Mesendoderm (in vitro differentiated cells): Measurements from ENCODE around the gene FMN1.
A peak's percentile ranks its signal among the peaks of the same experiment; 100 is the strongest.

Source experiments
- DNase-seq: peaks from one replicate; pipeline ENCODE4 v3.0.0; 2013
- H2AK5ac ChIP-seq: 2 replicates; pipeline ENCODE4 v1.6.1; 2013; ENCODE audit warnings: low read length, inconsistent platforms
- H2BK120ac ChIP-seq: 2 replicates; pipeline ENCODE4 v1.6.1; 2013; ENCODE audit warnings: low read depth, mild to moderate bottlenecking, low read length, moderate library complexity, mixed read lengths
- H2BK15ac ChIP-seq: replicated peaks from 2 replicates; pipeline ENCODE4 v1.6.1; 2013; ENCODE audit warnings: low read depth, mild to moderate bottlenecking, moderate library complexity
- H2BK5ac ChIP-seq: 2 replicates; pipeline ENCODE4 v1.6.1; 2013; ENCODE audit warnings: low read length, inconsistent platforms
- H3K18ac ChIP-seq: 2 replicates; pipeline ENCODE4 v1.6.1; 2013; ENCODE audit warnings: mild to moderate bottlenecking, low read length, mixed read lengths
- H3K23ac ChIP-seq: one replicate; pipeline ENCODE4 v1.6.1; 2013; ENCODE audit warnings: low read length
- H3K27ac ChIP-seq: 2 replicates; pipeline ENCODE4 v1.5.1; 2013; ENCODE audit warnings: low read depth, mild to moderate bottlenecking, inconsistent platforms, low read length, moderate library complexity
- H3K27me3 ChIP-seq: 2 replicates; pipeline ENCODE4 v1.6.1; 2013; ENCODE audit warnings: low read length, control low read depth, mild to moderate bottlenecking, inconsistent platforms; ENCODE audit not compliant: insufficient read depth, poor library complexity
- H3K36me3 ChIP-seq: 2 replicates; pipeline ENCODE4 v1.6.1; 2013; ENCODE audit warnings: low read length, inconsistent platforms; ENCODE audit not compliant: control insufficient read depth, insufficient read depth
- H3K4ac ChIP-seq: one replicate; pipeline ENCODE4 v1.6.1; 2013; ENCODE audit warnings: low read depth, mild to moderate bottlenecking, low read length, moderate library complexity
- H3K4me1 ChIP-seq: 2 replicates; pipeline ENCODE4 v1.6.1; 2013; ENCODE audit warnings: low read depth, low read length, inconsistent platforms; ENCODE audit not compliant: control insufficient read depth
- H3K4me2 ChIP-seq: 2 replicates; pipeline ENCODE4 v1.6.1; 2013; ENCODE audit warnings: low read length
- H3K4me3 ChIP-seq: 2 replicates; pipeline ENCODE4 v1.5.1; 2013; ENCODE audit warnings: mild to moderate bottlenecking, low read length
- H3K56ac ChIP-seq: one replicate; pipeline ENCODE4 v1.6.1; 2013; ENCODE audit warnings: low read length
- H3K79me1 ChIP-seq: 2 replicates; pipeline ENCODE4 v1.6.1; 2013; ENCODE audit warnings: low read length, inconsistent platforms
- H3K79me2 ChIP-seq: 2 replicates; pipeline ENCODE4 v1.6.1; 2013; ENCODE audit warnings: mild to moderate bottlenecking, low read length; ENCODE audit not compliant: control insufficient read depth, insufficient read depth
- H3K9ac ChIP-seq: 2 replicates; pipeline ENCODE4 v1.6.1; 2013; ENCODE audit warnings: low read length, inconsistent platforms
- H4K5ac ChIP-seq: one replicate; pipeline ENCODE4 v1.6.1; 2013; ENCODE audit warnings: low read length
- H4K8ac ChIP-seq: one replicate; pipeline ENCODE4 v1.6.1; 2013; ENCODE audit warnings: low read depth, mild to moderate bottlenecking, control low read depth, low read length, moderate library complexity
- WGBS: extraction: QIAGEN DNeasy Blood & Tissue Kit; methylation state at CpG from one replicate; pipeline ENCODE4 v1.1.7; 2013; ENCODE audit warnings: low lambda C conversion rate, missing lambda C conversion rate; ENCODE audit not compliant: insufficient coverage; ENCODE audit errors: extremely low coverage; 5-methylcytosine and 5-hydroxymethylcytosine counted together

FMN1 gene

DNA sequence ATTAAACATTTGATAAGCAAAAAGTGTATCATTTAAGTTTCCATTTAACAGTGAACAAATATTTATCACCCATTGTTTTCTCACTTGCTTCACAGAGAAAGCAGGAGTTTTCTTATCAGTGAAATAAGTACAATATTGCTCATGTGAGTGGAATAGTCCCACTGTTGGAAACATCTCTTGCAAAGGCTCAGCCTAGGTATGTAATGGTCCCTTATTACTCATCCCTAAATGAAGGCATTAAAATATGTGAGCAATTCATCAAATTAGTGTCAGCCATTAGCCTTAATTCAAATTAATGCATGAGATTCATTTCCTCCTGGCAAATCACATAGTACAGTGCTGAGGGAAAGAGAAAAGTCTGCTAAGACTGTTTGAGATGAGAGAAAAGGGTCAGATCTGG is 9.6 kb upstream of the FMN1 start:
- Histone ChIP-seq H2AK5ac (no peak overlapping the region), H3K9ac (no peak overlapping the region), H3K79me2 (no peaks in the 10 kb centered on the region), H4K8ac (no peak overlapping the region), H3K56ac (no peak overlapping the region), H2BK120ac (no peak overlapping the region), H3K4me2 (no peak overlapping the region), H3K18ac (no peak overlapping the region), H3K4ac (no peak overlapping the region), H3K27me3 (no peaks in the 10 kb centered on the region), H4K5ac (no peak overlapping the region), H2BK5ac (no peak overlapping the region), H3K4me3 (no peak overlapping the region), H3K36me3 (no peaks in the 10 kb centered on the region), H3K4me1 (no peaks in the 10 kb centered on the region), H3K23ac (no peak overlapping the region), H3K27ac (no peak overlapping the region), H2BK15ac (no peak overlapping the region), H3K79me1 (no peaks in the 10 kb centered on the region)
- no peak for DNase-seq

DNA sequence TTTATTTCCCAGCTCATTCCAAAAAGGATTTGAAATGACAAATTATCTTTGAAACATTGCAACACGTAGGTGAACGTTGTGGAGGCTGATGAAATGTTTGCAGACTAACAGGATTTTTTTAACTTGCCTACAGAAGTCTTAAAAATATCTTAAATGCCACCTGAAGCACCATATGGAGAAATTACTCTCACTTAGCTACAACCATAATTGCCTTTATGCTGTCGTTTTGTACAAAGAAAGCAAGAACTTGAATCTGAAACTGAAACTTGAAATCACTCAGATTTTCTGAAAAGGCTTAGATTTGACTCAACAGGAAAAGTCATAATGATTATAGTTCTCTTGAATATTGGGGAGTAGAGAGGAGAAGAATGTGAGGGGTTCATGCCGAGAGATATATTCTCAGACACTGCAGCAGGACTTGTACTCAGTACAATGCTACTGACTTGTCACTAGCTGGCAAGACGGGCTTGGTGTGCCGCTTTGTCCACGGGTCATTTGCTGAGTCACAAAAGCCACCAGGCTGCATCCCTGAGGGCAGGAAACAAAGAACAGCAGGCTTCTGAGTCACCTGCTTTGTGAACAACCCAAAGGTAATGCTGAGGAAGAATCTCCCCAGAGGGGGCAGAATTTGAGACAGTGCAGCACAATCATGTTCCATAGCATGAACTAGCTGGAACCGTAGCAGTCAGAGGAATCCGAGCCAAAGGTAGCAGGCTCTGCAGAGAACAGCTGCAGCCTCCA is 7.1 kb upstream of the FMN1 start:
- no peak overlapping the region for H3K4ac ChIP-seq
- H3K4me1 ChIP-seq: no peaks in the 10 kb centered on the region
- no peaks in the 10 kb centered on the region for H3K36me3 ChIP-seq
- no peak overlapping the region for H3K23ac ChIP-seq
- H3K27me3 ChIP-seq: no peaks in the 10 kb centered on the region
- no peaks in the 10 kb centered on the region for H3K79me2 ChIP-seq
- no peak overlapping the region for H2BK5ac ChIP-seq
- H3K56ac ChIP-seq: no peak overlapping the region
- H2BK120ac ChIP-seq: no peak overlapping the region
- H3K18ac ChIP-seq: no peak overlapping the region
- H2AK5ac ChIP-seq: no peak overlapping the region
- H3K27ac ChIP-seq: no peak overlapping the region
- peak; percentile 98 for DNase-seq
- no peaks in the 10 kb centered on the region for H3K79me1 ChIP-seq
- WGBS: no CpG with 5 or more reads among the region's 9 CpGs
- H4K5ac ChIP-seq: no peak overlapping the region
- H3K4me3 ChIP-seq: no peak overlapping the region
- no peak overlapping the region for H3K9ac ChIP-seq
- H2BK15ac ChIP-seq: peak overlapping the region; percentile 57
- no peak overlapping the region for H4K8ac ChIP-seq
- no peak overlapping the region for H3K4me2 ChIP-seq

DNA sequence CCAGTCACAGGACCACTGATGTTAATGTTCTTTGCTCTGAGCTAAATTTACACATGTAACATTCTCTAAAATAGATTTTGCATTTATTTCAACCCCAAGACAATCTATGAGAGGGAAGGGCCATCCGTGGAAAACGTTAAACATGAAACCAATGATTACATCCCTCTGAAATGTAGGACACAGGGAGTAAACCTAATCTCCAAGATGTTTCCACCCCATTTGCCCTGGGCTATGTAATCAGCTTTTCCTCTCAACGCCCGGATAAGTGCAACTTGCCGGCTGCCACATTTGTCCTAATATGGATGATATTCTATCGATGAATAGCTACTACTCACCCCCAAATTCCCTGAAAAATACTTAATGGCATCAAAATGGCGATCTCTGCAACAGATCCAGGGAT is 6.4 kb upstream of the FMN1 start:
- peak; percentile 62 for DNase-seq
- WGBS: no CpG with 5 or more reads among the region's 7 CpGs
- no peaks in the 10 kb centered on the region for H3K79me2 ChIP-seq
- H2BK5ac ChIP-seq: no peak overlapping the region
- H3K4me3 ChIP-seq: no peak overlapping the region
- H3K36me3 ChIP-seq: no peaks in the 10 kb centered on the region
- H3K9ac ChIP-seq: no peak overlapping the region
- H3K27ac ChIP-seq: no peak overlapping the region
- no peak overlapping the region for H4K8ac ChIP-seq
- no peaks in the 10 kb centered on the region for H3K79me1 ChIP-seq
- H3K4ac ChIP-seq: no peak overlapping the region
- H2BK15ac ChIP-seq: peak overlapping the region; percentile 41
- peak overlapping the region; percentile 63 for H3K18ac ChIP-seq
- H3K4me2 ChIP-seq: no peak overlapping the region
- no peaks in the 10 kb centered on the region for H3K4me1 ChIP-seq
- no peak overlapping the region for H3K23ac ChIP-seq
- H2AK5ac ChIP-seq: no peak overlapping the region
- H3K56ac ChIP-seq: no peak overlapping the region
- no peak overlapping the region for H4K5ac ChIP-seq
- no peak overlapping the region for H2BK120ac ChIP-seq
- no peaks in the 10 kb centered on the region for H3K27me3 ChIP-seq

DNA sequence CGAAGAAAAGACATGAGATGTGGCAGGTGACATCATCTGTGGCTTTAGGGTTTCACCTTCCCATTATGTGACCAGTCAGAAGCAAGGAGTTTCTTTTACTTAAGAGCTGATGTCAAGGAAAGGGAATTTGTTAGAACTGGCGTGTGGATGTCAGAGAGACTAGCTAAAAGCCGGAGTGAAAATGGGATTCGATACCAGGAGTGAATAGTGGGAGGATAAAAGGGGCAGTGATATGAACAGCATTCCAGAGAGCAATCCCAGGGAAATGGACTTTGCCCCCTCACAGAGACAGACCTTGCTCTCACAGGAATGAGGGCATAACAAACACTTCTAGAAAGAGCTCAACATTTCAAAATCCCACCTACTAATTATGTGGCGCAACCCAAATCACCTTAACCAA is 5.9 kb upstream of the FMN1 start:
- Histone ChIP-seq H3K4me3 (no peak overlapping the region), H2AK5ac (no peak overlapping the region), H3K27me3 (no peaks in the 10 kb centered on the region), H3K36me3 (no peaks in the 10 kb centered on the region), H3K9ac (no peak overlapping the region), H3K23ac (no peak overlapping the region), H2BK5ac (no peak overlapping the region), H4K5ac (no peak overlapping the region), H3K79me1 (no peaks in the 10 kb centered on the region), H3K18ac (peak overlapping the region; percentile 63), H3K27ac (no peak overlapping the region), H3K4ac (no peak overlapping the region), H3K4me1 (no peaks in the 10 kb centered on the region), H4K8ac (no peak overlapping the region), H2BK120ac (no peak overlapping the region), H2BK15ac (peak overlapping the region; percentile 59), H3K4me2 (no peak overlapping the region), H3K56ac (no peak overlapping the region), H3K79me2 (no peaks in the 10 kb centered on the region)
- peak; percentile 80 for DNase-seq
- no CpG with 5 or more reads among the region's 5 CpGs for WGBS

DNA sequence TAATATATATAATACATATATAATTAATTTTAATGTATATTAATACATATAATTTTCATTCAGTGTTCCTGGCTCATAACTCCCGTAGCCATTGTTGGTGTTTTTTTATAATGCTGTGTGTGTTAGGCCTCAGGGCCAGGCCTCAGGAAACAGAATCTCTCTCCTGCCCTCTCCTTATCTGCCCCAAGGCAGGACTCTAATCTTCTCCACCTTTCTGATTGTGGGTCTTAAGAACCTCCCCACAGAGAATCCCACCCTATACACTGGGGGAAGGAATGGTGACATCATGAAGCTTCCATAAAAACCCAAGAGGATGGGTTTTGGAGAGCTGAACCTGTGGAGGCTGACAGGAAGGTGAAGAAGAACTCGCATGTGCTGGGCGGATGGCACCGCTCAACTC is 4.0 kb upstream of the FMN1 start:
- H3K18ac ChIP-seq: no peak overlapping the region
- no peaks in the 10 kb centered on the region for H3K36me3 ChIP-seq
- no peak overlapping the region for H2BK5ac ChIP-seq
- no peak overlapping the region for H3K27ac ChIP-seq
- H3K4me3 ChIP-seq: no peak overlapping the region
- H3K27me3 ChIP-seq: peaks cover 2% of the 10 kb centered on the region
- H2BK15ac ChIP-seq: no peak overlapping the region
- no peaks in the 10 kb centered on the region for H3K4me1 ChIP-seq
- H4K8ac ChIP-seq: no peak overlapping the region
- no peak overlapping the region for H3K9ac ChIP-seq
- no peak overlapping the region for H3K23ac ChIP-seq
- H3K4me2 ChIP-seq: no peak overlapping the region
- no peaks in the 10 kb centered on the region for H3K79me2 ChIP-seq
- WGBS: no CpG with 5 or more reads among the region's 4 CpGs
- H3K79me1 ChIP-seq: no peaks in the 10 kb centered on the region
- H3K4ac ChIP-seq: no peak overlapping the region
- H2AK5ac ChIP-seq: no peak overlapping the region
- DNase-seq: peak; percentile 68
- H3K56ac ChIP-seq: no peak overlapping the region
- no peak overlapping the region for H2BK120ac ChIP-seq
- no peak overlapping the region for H4K5ac ChIP-seq

DNA sequence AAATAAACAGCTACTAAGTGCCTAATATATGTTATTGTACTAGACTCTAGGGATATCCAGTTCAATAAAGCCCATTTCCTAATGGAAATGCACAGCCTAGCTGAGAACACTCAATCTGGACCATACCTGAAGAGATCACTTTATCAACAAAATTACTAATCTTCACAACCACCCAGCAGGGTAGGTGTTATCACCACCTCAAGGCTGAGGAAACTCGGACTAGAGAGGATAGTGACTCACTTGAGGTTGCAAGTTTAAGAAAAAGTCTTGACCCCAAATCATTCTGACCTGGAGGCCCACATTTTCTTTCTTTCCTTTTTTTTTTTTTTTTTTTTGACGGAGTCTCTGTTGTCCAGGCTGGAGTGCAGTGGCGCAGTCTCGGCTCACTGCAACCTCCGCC is 3.1 kb upstream of the FMN1 start:
- Histone ChIP-seq H3K79me1 (no peaks in the 10 kb centered on the region), H3K9ac (no peak overlapping the region), H3K36me3 (no peaks in the 10 kb centered on the region), H2BK5ac (no peak overlapping the region), H3K4me3 (no peak overlapping the region), H3K27ac (no peak overlapping the region), H3K18ac (no peak overlapping the region), H4K8ac (no peak overlapping the region), H3K4ac (no peak overlapping the region), H3K27me3 (peaks cover 2% of the 10 kb centered on the region), H3K4me1 (no peaks in the 10 kb centered on the region), H3K4me2 (no peak overlapping the region), H3K56ac (no peak overlapping the region), H3K79me2 (no peaks in the 10 kb centered on the region), H2AK5ac (no peak overlapping the region), H2BK15ac (no peak overlapping the region), H3K23ac (no peak overlapping the region), H2BK120ac (no peak overlapping the region), H4K5ac (no peak overlapping the region)
- no CpG with 5 or more reads among the region's 5 CpGs for WGBS
- peak; percentile 62 for DNase-seq
